HG03521 (cell line): ENCODE measurements around the gene GRPEL1.

Source experiments
- ATAC-seq: cut with Tn5 transposase; IDR thresholded peaks from one replicate; pipeline ENCODE4 v1.9.1; 2021; ENCODE audit warnings: mild to moderate bottlenecking, moderate library complexity; ENCODE audit not compliant: unreplicated experiment

Gene GRPEL1

DNA sequence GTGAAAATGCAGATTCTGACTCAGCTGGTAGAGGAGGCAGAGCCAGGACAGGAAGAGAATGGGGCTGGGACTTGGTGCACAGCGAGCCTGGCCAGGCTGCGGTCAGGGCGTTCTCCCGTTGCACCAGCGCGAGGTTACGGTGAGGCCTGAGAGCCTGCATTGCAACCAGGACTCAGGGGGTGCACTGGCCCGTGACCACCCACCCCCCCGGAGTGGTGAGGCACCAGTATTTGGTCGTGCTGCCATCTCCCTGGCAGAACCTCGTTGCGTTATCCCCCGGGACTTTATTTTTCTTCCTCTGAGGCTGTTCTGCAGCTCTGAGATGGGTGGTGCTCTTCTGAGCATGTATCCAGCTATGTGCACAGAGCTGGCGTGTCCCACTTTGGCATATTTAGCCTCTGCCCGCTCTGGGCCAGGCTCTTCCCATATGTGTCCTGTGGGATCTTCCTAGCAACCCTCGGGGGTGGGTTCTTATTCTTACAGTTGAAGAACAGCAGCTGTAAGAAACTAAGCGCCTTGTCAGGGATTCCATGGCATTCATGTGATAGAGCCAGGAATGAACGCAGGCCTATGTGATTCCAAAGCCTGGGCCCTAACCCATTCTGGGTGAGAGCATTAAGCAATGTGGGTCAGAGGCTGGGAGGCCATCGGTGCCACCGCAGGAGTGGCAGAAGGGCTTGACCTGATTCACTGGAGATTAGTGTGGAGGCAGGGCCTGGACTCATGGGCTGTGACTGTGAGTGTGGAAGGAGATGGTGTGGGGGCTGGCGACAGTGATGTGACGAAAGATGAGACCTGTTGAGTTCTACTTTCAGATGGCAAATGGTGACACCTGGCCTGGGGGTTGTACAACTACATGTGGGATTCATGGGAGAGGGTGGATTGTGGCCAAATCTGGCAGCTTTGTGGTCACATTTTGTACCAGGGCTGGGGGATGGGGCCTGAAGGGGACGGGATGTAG lies 21.6 kb downstream of the GRPEL1 start:
- ATAC-seq: no peak

DNA sequence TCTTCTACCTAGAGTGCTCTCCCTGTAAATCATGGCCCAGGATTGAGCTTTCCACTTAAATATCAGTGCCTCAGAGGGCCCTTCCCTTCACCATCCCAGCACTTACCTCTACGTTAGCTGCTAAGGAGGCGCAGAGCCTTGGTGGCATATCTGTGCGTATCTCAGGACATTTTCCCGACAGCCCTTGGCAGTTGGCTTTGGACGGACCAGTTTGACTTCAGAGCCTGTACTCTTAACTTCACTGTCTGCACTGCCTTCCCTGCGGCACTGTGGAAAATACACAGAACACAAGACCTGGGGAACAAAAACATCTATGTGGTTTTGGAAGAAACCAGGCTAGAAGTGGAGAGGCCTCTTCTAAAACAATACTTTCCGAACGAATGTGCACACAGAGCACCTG lies 22.3 kb downstream of the GRPEL1 start:
- ATAC-seq: no peak

DNA sequence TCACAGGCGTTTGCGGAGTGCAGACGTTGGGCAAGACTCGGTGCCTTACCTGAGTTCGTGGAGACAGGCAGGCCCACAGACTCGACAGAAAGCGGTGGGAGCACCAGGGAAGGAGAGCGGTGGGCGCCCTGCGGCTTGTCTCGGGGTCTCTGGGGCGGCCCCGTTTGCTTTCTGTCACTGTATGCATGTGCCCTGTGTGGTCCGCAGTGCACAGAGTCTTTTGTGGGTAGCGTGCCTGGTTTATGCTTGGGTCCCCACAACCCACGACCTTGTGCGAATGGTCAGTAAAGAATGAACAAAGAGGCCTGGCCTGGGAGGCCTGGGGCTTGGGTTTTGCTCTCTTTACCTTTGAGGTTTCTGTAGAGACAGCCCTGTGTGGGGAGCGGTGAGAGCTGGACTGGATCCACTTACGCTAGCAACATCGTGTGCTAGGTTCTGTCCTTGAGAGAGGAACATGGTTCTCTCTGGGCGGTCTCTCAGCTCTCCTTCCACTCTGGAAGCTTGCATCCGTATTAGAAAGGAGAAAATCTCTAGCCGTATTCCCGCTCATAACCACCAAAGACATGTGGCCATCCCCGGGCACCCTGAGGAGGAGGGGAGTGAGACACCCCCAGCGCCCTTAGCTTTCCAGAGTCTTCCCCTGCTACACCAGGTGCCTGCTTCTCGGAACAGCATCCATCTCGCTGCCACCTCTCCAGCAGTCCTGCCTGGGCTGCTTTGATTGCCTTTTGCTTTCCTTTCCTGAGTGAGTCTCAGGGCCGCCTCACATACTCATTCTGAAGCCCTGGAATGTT lies 23.5 kb downstream of the GRPEL1 start:
- no peak for ATAC-seq

DNA sequence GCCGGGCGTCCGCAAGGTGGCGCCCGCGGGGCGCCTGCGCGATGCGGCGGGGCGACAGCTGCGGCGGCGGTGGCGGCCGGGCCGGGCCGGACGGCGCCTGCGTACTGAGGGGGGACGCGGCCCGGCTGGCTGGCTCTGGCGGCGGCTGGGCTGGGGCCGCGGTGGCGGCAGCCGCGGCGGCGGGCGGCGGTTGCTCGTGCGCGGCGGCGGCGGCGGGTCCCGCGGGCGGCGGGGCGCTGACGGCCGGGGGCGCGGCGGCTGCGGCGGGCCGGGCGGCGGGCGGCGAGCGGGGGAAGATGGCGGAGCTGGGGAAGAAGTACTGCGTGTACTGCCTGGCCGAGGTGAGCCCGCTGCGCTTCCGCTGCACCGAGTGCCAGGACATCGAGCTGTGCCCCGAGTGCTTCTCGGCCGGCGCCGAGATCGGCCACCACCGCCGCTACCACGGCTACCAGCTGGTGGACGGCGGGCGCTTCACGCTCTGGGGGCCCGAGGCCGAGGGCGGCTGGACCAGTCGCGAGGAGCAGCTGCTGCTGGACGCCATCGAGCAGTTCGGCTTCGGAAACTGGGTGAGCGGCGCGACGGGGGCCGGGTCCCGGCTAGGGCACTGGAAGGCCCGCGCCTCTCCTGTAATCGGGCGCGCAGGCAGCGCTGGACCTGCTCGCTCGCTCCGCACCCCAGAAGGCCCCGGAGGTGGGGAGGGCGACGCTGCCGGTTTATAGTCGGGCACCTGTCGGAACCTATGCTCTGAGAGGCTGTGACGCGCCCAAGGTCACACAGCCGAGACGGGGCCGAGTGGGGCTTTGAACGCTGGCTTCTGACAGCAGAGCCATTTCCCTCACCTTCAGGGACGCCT lies 24.4 kb downstream of the GRPEL1 start, which contains the start of gene TADA2B:
TADA2B (plus strand) TSS at position 89 of the 853 bp plus-strand sequence; CDS start at position 297, 208 bp downstream.
- ATAC-seq: peak; percentile 25

DNA sequence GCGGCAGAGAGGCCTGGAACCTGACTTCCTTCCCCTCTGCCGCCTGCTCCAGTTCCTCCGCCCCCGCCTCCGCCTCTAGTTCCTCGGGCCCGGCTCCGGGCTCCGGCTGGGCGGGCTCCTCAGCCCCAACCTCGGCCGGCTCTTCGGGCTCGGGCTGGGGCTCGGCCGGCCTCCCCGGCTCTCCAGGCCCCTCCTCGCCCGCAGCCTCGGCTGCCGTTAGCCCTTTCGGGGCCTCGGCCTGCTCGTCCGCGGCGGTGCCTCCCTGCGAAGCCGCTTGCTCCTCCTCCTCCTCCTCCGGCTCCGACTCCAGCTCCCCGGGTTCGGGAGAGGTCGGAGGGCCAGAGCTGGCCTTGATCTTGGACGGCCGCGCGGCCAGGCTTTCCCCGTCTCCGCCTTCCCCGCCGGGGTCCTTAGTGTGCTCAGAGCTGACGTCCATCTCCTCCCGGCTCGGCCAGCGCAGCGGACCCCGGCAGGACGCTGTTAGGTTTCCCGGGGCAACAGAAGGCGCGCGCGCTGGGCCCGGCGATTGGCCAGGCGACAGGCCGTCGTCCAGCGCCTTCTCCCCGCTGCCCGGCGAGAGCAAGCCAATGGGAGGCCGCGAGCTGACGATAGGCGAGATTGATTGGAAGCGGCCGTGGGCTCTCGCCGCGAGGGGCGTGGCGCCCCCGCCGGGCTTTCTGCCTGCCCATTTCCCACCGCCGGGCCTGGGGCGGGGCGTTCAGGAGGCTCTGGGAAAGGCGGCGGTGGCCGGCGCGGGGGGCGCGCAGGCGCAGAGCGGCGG lies 25.2 kb downstream of the GRPEL1 start:
- ATAC-seq: peak; percentile 82

DNA sequence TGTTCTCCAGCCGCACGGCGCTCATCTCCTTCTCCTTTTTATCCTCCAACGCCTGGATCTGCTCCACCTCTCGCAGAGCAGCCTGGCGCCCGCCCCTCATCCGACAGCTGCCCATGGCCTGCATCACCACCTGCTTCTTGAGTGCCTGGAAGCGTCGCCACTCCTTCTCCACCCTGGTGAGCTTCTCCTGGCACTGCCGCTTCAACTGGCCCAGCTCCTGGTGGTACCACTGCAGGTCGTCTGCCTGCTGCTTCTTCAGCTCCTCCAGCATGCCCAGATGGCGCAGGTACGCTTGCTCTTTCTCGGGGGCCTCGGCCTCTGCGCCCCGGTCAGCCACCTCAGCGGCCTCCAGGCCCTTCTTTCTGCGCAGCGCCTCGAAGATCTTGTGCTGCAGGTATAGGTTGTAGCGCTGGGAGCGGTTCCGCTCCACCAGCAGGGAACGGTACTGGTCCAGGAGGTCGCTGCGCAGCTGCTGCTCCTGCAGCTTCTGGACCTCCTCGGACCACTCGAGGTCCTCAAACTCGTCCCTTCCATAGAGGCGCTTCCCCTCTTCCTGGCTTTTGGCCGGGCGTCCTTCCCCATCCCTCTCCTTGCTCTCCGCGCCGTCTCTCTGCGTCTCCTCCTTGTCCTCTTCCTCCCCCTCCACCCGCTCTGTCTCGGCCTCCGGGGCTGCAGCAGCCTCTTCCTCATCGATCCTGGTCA lies 25.9 kb downstream of the GRPEL1 start:
- ATAC-seq: no peak

DNA sequence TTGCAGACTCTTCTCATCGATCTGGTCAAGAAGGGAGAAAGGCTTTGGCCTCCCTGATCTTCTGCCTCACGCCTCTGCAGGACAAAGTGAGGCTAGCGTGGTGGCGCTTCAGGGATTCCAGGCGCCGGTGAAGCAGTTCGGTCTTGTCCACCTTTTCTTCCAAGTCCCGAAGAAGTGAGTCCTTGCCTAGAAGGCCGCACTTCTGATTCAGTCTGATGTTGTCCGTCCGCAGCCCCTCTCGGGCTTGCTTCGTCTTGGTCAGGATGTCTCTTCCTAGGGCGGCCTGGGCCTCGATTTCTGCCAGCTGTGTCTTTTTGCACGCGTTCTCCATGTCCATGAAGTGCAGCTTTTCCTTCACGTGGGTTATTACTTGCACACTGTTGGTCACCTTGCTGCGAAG lies 26.6 kb downstream of the GRPEL1 start:
- no peak for ATAC-seq

DNA sequence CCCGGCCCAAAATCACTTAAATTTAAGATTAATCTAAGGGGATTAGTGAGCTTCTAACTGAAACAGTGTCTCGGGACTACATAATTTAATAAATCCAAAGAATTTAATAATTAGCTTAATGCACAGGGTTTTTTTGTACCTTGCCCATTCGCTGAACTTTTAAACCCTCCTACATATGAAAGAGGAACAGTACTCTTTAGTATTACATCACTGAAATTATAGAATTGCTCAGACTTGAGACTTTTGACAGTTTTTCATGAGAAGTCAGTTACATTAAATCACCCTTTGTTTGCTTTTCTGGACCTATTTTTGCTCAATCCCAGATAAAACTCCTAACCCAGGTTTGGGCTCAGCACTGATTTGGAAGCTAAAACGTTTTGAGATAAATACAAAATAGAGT lies 27.1 kb downstream of the GRPEL1 start:
- ATAC-seq: no peak

DNA sequence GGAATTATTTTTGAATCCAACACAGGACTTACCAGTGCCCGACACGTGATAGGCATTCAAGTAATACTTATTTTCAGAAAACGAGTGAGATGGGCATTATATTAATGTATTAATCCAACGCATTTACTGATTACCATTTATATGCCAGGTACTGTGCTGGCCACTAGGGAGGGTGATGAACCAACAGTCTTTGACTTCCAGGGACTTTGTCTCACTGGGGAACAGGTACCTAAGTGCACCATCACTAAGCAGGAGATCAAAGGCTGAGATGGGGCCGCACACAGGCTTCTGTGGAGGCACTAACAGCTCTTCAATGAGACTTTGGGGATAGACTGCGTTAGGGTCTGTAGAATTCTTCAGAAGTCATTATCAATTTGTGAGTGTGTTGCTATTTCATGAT lies 30.4 kb downstream of the GRPEL1 start:
- no peak for ATAC-seq

DNA sequence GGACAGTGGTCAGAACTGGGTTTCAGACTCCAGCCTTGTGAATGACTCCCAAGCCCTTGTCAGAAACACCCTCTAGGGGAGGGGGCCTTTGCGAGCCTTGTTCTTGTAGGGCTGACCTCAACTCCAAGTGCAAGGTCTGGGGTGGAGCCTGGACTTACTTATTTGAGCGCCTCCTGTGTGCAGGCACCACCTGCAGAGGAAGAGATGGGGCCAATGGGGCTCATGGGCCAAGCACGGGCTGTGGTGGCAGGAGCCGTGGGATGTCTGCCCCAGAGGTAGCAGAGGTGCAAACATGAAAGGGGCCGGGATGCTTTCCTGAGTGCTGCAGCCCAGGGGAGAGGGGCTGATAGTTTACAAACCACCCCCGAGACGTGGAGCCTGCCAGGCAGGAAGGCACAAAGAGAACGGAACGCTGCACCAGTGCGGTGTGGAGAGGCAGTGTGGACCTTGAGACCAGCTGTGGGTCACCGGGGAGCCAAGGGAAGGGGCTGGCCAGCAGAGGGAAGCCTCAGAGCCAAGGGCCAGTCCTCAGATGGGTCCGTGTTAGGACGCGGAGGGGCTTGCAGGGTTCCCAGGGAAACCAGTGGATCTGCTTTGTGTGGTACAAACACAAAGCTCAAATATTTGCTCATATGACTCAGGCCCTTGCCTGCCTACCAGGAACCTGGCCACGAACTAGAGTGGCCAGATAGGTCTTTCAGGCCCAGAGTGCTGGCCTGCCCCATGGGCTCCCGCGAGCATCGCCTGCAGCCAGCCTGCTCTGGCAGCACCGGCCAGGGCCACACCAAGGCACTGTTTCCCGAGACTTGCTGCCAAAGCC lies 33.4 kb downstream of the GRPEL1 start:
- no peak for ATAC-seq

DNA sequence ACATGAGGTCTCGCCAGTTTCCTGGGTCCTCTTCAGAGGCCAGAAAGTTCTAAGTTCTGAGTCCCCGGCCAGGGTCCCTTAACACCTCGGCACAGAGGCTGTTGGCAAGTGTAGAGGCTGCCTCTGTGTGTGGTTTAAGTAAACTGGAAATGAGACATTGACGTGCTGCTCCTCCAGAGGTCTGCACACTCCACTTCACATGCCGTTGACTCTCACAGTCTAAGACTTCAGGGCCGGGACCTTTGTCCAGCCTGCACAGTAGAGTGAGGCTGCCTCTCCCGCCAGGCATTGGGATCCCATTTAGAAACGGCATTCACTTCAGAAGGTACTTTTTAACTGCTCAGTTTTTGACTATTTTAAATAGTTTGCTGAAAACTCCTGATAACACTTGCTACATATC lies 35.3 kb downstream of the GRPEL1 start:
- no peak for ATAC-seq

DNA sequence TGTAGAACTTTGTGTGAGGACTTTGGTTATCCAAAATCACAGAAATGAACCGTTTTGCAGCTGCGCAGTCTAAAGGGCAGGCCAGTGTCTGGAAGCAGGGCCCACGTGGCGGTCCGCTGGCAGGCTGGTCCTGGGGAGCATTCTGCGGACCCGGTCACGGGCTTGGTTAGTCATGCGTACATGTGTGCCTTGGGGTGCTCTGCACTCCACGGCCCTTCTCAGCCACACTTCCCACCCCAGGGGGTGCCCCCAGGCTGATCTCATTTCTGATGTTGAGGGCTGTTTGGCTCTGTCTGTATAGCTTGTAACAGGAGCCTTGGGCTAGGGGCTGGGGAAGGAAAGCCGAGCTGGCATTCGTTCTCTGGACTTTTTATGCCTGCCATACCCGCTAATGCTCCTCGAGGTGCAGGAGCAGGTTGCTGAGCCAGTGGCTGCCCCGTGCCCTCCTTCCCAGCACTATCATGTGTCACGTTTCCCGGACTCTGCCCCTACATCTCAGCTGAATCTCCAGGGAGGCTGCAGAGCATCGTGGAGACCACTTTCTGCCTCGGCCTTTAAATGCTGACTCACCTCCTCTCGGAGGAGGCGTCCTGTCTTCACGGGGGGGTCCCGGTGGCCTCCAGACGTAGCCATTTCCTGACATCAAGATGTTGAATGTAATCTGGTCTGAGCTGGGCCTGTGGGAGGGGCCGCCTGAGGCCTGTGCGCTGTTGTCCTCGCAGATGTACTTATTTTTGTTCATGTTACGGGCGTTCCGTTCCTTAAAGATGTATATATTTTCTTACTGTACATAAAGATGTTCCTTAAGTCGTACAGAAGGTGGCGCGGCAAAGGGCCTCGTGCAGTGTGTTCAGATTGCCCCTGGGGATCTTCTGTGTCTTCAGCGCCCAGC lies 36.1 kb downstream of the GRPEL1 start:
- ATAC-seq: no peak

DNA sequence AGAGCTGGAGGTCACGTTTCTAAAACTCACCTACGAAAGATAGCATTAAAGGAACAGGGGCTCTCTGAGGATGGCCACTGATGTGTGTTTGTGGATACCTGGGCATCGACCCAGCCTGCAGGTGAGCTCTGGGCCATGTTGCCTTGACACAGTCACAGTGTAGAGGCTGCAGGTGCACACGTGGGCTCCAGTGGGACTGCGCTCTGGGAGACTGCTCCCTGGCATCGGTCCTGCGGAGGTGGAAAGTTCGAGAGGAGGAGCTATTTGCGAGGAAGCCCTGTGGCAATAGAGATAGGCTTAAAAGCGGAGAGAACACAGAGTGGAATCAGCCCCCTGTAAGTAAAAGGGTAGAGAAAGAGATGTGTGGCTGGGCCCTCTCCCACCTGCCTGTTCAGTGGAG lies 37.0 kb downstream of the GRPEL1 start:
- no peak for ATAC-seq

DNA sequence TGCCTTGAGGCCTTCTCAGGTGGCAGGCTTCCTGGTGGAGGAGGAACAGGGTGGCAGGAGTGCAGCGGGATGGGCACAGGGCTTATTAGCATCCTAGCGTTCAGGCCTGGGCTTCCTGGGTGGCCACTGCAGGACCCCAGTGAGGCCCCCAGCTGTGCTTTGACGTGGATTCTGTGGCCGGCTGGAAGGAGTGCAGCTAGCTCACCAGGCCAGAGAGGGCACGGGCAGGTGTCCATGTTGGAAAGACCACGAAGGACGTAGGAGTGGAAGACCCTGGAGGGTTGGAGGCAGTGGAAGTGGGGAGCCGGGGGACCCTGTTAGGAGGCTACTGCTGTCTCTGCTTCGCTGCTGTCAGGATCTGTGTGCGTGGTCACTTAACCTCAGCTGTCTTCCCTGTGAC lies 37.9 kb downstream of the GRPEL1 start:
- no peak for ATAC-seq

DNA sequence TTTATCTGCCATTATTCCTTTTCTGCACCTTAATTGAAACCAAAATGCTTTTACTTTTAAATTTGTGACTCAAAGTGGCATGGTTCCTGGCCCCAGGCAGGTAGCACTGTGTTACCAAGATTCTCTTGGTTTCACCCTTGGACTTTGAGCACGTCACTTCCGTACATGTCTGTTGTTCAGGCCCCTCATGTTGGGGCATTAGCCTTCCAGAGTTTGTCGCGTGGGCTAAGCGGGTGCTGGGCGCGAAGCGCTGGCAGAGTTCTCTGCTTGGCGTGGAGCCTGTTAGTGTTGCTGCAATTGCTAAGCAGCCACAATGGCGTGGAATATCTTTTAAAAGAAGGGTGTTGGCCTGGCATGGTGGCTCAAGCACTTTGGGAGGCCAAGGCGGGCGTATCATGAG lies 38.7 kb downstream of the GRPEL1 start:
- ATAC-seq: no peak

DNA sequence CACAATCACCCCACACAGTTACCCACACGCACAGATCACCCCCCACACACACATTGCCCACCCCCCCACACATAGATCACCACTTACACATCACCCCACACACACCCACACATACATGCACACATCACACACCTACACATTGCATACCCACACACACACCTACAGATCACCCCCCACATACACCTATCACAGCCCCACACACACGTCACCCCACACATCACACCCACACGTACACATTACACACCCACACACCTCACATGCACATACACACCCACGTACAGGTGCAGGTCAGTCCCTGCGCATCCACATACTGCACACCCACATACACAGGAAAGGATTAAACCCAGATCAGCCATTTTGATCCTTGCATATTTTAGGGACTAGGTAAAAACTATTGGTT lies 40.0 kb downstream of the GRPEL1 start:
- no peak for ATAC-seq

DNA sequence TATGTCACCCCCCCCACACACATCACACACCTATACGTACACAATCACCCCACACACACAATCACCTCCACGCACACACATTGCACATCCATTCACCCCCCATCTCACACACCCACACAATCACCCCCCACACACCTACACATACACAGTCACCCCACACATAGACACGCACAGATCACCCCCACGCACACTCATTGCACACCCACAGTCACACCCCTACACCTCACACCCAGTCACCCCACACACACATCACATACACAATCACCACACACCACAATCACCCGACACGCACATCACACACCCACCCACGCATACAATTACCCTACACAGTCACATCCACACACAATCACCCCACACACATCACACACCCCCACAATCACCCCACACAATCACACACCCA lies 40.6 kb downstream of the GRPEL1 start:
- ATAC-seq: no peak

DNA sequence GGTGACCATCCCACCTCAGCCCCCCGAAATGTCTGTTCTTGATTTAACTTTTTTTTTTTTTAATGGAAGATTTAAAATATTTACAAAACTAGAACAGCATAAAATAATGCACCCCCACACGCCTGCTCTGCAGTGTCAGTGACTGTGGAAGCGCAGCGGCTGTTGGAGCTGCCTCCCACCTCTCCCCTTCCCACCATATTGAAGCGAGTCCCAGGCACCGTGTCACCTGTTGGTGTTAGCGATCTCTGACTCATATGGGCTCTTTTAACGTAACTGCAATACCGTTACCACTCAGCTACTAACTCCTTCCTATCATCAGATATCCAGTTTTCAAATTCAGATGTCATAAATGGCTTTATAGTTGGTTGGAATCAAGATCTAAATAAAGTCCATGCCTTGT lies 41.8 kb downstream of the GRPEL1 start:
- no peak for ATAC-seq
